NCI-H446 treated with DMSO at 0.1 percent for 48 hours (cell line): ENCODE results near the gene ZNF70.

Source experiments
- DNase-seq: peaks from one replicate; lab custom pipeline; 2025; lab: John Stamatoyannopoulos, UW

The ZNF70 gene

DNA sequence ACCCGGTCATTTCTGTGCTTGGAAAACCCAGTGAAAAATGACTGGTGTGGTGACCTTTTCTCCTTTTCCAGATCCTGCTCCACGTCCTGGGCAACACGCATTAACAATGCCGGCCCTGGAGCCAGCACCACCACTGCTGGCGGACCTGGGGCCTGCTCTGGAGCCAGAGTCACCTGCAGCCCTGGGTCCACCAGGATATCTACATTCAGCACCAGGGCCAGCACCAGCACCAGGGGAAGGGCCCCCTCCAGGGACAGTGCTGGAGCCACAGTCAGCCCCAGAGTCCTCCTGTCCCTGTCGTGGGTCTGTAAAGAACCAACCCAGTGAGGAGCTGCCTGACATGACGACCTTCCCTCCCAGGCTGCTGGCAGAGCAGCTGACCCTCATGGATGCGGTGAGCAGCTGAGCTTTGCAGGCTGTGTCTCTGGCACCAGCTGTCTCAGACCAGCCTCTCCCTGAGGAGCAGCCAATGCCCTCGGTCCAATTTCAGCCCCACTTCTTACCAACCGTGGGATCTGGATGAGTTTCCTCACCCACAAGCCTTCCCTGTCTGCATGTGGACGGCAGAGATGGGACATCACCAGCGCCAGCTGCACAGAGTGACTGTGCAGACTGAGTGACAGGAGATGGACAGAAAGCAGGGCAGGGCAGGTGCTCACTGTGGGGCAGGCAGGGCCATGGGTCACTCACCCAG is 58.2 kb downstream of the ZNF70 start:
- no peak for DNase-seq

GRCh38 chr22:23691748-23692423 is 59.0 kb downstream of the ZNF70 start:
- DNase-seq: no peak

- DNase-seq: no peak
Observed at GRCh38 chr22:23690713-23691112, 60.2 kb downstream of the ZNF70 start, which contains the start of gene RGL4. Gene RGL4 (plus strand): TSS chr22:23691013. CDS start chr22:23692031, 1,018 bp downstream.

DNA sequence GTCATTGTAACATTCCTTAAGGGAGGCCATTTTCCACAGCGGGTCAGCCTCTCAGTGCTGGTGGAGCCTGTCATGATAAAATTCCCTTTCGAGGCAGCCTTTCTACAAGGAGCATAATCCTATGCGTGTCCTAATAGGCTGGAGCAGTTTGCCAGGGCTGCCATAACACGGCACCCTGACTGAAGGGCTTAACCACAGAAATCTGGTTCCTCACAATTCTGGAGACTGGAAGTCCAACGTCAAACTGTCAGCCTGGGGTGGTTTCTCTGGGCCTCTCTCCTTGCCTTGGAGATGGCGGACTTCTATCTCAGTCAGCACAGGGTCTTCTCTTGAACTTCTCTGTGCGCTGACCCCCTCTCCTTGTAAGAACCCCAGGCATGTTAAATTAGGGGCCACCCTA is 61.5 kb downstream of the ZNF70 start:
- DNase-seq: no peak
